Erythroblast (primary cell): ENCODE measurements around the gene TMOD1.

ENCODE experiments used
- GATA1 ChIP-seq: IDR thresholded peaks from 2 replicates; pipeline ENCODE4 v1.6.1; 2011; ENCODE audit warnings: low read depth, mild to moderate bottlenecking, control low read depth, low read length, moderate library complexity
- POLR2A ChIP-seq: IDR thresholded peaks from 2 replicates; pipeline ENCODE4 v1.6.1; 2011; ENCODE audit warnings: mild to moderate bottlenecking, low read length

DNA sequence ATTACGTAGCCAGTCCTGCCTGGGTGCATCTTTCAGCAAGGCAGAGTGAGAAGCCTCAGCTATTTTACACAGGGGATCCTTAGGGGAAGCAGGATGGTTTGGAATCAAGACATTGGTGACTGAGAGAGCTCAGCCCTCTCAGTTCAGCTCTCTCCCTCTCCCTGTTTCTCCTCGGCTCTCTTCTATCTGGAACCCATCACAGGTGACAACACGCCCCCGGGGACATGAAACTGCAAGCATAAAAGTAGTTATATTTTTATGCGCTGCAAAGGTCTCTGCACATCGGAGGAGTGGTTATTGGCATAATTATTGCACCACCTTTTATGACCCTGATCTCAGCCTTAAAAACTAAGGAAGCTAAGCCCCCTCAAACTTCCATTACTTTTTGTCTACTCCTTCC, 14.2 kb downstream of the TMOD1 start:
- no peak for TF ChIP-seq POLR2A
- TF ChIP-seq GATA1: no peak
